Esophagus (tissue), 2 donors: ENCODE data around the gene SAP30L. TPM values are rescaled to one million over a fixed set of nuclear protein-coding genes. Genes with fewer than 3 reads are reported as not detected.

Source experiments
- H3K27ac ChIP-seq, 2 donors: one replicate each; pipeline ENCODE4 v1.5.1; 2013; ENCODE audit warnings: low read depth in 2 of 2, mild to moderate bottlenecking in 2 of 2, inconsistent platforms in 1 of 2, low read length in 1 of 2, moderate library complexity in 1 of 2
- H3K27me3 ChIP-seq, 2 donors: one replicate each; pipeline ENCODE4 v1.6.1; 2013; ENCODE audit warnings: low read length in 2 of 2, control low read depth in 1 of 2, mild to moderate bottlenecking in 1 of 2; ENCODE audit not compliant: insufficient read depth in 2 of 2, control insufficient read depth in 1 of 2
- H3K36me3 ChIP-seq, 2 donors: one replicate each; pipeline ENCODE4 v1.6.1; 2013; ENCODE audit warnings: low read length in 1 of 2; ENCODE audit not compliant: control insufficient read depth in 2 of 2, insufficient read depth in 2 of 2
- H3K4me1 ChIP-seq, 2 donors: one replicate each; pipeline ENCODE4 v1.6.1; 2013; ENCODE audit warnings: low read length in 1 of 2; ENCODE audit not compliant: control insufficient read depth in 2 of 2, insufficient read depth in 2 of 2
- H3K4me3 ChIP-seq, 2 donors: one replicate each; pipeline ENCODE4 v1.5.1; 2013; ENCODE audit warnings: low read length in 2 of 2, mild to moderate bottlenecking in 2 of 2, low read depth in 1 of 2, moderate library complexity in 1 of 2
- H3K9me3 ChIP-seq, 2 donors: one replicate each; pipeline ENCODE4 v1.6.1; 2013; ENCODE audit warnings: mild to moderate bottlenecking in 2 of 2, low read depth in 1 of 2, low read length in 1 of 2, moderate library complexity in 1 of 2; ENCODE audit not compliant: control insufficient read depth in 2 of 2, insufficient read depth in 1 of 2
- WGBS, 2 donors: extraction: QIAGEN DNeasy Blood & Tissue Kit; methylation state at CpG; one replicate each; pipeline ENCODE4 v1.1.7; 2013; 5-methylcytosine and 5-hydroxymethylcytosine counted together
- polyA plus RNA-seq, 2 donors: library from polyadenylated mRNA; stranded (reverse); fragments of 200-250 nt; gene quantifications; one replicate each; pipeline ENCODE4 v1.2.3, GENCODE V29; 2013
- donor health status: healthy with polysubstance abuse.
- donor health status: Bipolar disorder and iron deficiency.

Gene SAP30L
- polyA plus RNA-seq, 2 donors, result 11.8 to 16.3 TPM

DNA sequence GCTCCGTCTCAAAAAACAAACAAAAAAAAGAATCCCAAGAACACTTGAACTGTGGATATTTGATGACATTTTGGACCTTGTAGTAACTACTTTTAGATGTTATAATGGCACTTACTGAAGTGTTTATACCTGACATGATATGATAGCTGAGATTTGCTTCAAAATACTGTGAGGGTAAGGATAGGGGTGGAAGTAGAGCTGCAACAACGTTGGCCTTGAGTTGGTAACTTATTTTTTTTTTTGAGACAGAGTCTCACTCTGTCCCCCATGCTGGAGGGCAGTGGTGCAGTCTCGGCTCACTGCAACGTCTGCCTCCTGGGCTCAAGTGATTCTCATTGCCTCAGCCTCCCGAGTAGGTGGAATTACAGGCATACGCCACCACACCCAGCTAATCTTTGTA lies 30.7 kb upstream of the SAP30L start:
- Histone ChIP-seq H3K4me1 (no peaks in the 10 kb centered on the region), H3K9me3 (no peaks in the 10 kb centered on the region), H3K4me3 (no peak overlapping the region), H3K27ac (no peak overlapping the region), H3K36me3 (peaks cover 0 to 13% of the 10 kb centered on the region in 2 donors), H3K27me3 (no peaks in the 10 kb centered on the region)
- WGBS, 2 donors, result 87 to 88% methylated on average over 6 of the region's 6 CpGs

DNA sequence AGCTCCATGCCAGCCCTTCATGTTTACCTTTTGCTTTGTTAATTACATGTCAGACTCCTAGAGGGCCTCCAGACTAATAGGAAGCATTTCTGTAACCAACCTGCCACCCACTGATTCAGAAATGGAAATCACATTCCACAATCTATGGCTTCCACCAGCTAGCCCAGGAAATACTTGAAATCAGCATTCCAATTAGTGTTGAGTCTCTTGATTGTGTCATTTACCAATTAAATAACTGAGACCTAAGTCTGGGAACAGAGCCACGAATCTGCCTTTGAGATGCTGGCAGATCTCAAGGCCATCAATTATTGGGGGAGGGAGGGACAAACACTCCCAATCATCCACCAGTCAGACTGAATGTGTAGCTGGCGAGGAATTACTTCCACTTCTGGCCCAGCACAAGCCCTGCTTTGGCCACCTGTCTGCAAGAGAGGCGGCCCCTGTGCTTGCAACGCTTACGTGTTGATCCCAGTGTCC lies 27.4 kb upstream of the SAP30L start:
- H3K36me3 ChIP-seq, result peaks cover 0 to 5% of the 10 kb centered on the region in 2 donors
- 79 to 88% methylated on average over 5 of the region's 5 CpGs for WGBS, 2 donors
- H3K27ac ChIP-seq, result no peak overlapping the region
- no peaks in the 10 kb centered on the region for H3K4me1 ChIP-seq
- H3K4me3 ChIP-seq, result no peak overlapping the region
- no peaks in the 10 kb centered on the region for H3K9me3 ChIP-seq
- H3K27me3 ChIP-seq, result no peaks in the 10 kb centered on the region

DNA sequence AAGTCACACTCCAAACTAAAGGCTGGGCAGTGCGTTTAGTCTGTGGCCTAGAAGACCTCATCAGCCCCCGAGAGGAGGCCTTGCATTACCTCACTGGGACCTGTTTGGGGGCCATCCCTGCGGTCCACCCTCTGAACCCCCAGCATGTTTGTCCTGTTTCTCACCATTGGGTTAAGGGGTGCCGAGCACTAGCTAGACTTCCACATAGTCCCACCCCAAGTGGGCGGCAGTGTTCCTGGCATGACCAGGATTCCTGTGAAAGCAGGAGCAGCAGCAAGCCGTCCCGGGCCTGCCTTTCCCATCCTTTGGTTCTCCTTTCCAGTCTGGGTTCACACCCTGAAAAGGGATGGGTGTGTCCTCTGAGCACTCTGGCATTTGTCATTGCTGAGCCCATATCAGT lies 26.6 kb upstream of the SAP30L start:
- Histone ChIP-seq H3K27me3 (no peaks in the 10 kb centered on the region), H3K27ac (no peak overlapping the region), H3K9me3 (no peaks in the 10 kb centered on the region), H3K36me3 (peaks cover 0 to 5% of the 10 kb centered on the region in 2 donors), H3K4me1 (no peaks in the 10 kb centered on the region), H3K4me3 (no peak overlapping the region)
- WGBS, 2 donors, result 88 to 90% methylated on average over 7 of the region's 7 CpGs

DNA sequence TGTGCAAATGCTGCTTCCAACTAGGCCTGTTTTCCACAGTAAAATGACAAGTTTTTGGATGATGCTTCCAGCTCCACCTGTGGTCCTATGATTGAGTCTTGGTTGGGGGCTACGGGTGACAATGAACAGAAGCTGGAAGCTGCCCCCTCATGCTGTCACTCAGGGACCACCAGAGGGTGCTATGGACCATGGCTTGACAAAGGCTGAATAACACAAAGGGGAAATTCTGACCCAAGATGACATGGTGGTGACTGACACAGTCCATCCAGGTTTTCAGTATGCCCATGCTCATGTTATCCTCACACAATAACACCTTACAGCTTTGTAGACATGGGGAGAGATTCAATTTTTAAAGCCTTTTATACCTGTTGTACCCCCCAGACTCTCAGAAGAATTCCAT lies 23.9 kb upstream of the SAP30L start:
- Histone ChIP-seq H3K4me3 (no peak overlapping the region), H3K27ac (no peak overlapping the region), H3K4me1 (no peaks in the 10 kb centered on the region), H3K36me3 (peaks cover 0 to 5% of the 10 kb centered on the region in 2 donors), H3K9me3 (no peaks in the 10 kb centered on the region), H3K27me3 (no peaks in the 10 kb centered on the region)
- 57 to 78% methylated on average over 1 of the region's 1 CpG for WGBS, 2 donors

DNA sequence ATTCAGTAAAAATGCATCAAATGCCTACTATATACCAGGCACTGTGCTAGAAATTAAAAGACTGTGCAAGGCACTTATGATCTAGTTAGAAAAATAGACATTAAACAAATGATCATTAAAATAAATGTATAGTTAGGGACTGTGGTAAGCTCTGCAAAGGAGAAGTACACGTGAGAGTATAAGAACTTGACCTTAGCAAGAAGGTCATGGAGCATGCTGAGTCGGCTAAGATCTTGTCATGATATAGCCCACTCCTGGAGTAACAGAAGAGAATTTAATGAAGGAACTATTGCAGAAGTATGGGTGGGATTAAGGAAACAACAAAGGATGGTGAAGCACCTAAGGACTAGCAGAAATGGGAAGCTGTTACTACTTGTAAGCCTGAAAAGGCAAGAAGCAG lies 23.5 kb upstream of the SAP30L start:
- Histone ChIP-seq H3K27me3 (no peaks in the 10 kb centered on the region), H3K4me3 (no peak overlapping the region), H3K36me3 (peaks cover 0 to 5% of the 10 kb centered on the region in 2 donors), H3K9me3 (no peaks in the 10 kb centered on the region), H3K27ac (no peak overlapping the region), H3K4me1 (no peaks in the 10 kb centered on the region)
- 78 to 89% methylated on average over 2 of the region's 2 CpGs for WGBS, 2 donors

- Histone ChIP-seq H3K4me3 (no peak overlapping the region), H3K4me1 (peaks cover 0 to 3% of the 10 kb centered on the region in 2 donors), H3K27me3 (no peaks in the 10 kb centered on the region), H3K36me3 (no peaks in the 10 kb centered on the region), H3K9me3 (no peaks in the 10 kb centered on the region), H3K27ac (no peak overlapping the region)
- WGBS, 2 donors, result 94 to 97% methylated on average over 3 of the region's 3 CpGs
These were observed 17.6 kb upstream of the SAP30L start for GRCh38 chr5:154428208-154428607.

DNA sequence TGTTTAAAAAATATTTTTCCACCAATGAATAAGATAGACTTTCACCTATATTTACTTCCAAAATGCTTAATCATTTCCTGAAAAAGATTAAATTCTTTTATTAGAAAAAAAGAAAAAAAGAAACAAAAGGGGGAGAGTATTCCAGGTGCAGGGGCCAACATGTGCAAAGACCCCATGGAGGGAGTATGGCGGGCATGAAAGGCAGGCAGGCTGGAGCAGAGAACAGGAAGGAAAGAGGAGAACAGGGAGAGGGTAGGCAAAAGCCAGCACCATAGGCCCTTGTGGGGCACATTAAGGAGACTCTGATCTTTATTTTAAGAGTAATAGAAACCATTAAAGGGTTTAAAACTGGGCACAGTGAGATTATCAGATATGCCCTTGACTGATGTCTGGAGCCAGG lies 16.5 kb upstream of the SAP30L start:
- no peak overlapping the region for H3K27ac ChIP-seq
- H3K36me3 ChIP-seq, result no peaks in the 10 kb centered on the region
- WGBS, 2 donors, result 95 to 100% methylated on average over 1 of the region's 1 CpG
- H3K27me3 ChIP-seq, result no peaks in the 10 kb centered on the region
- H3K4me1 ChIP-seq, result peaks cover 0 to 3% of the 10 kb centered on the region in 2 donors
- no peak overlapping the region for H3K4me3 ChIP-seq
- no peaks in the 10 kb centered on the region for H3K9me3 ChIP-seq

DNA sequence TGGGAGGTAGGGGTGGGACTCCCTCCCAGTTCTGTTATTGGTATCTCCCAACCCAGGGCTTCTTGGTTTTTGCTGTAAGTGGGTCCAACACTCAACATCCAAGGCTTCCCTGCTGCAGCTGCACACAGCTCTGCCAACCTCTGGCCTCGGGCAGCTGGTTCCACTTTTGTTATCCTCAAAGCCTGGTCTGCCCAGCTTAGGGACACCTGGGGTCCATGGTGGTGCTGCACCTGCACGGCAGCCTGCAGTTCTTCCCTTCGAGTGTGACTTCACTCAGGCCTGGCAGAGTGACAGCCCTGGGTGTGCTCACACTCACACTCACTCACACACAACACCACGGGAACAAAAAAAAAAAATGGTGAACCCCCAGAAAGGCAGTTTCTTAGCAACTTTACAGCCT lies 15.3 kb upstream of the SAP30L start:
- H3K4me1 ChIP-seq, result peaks cover 0 to 3% of the 10 kb centered on the region in 2 donors
- H3K4me3 ChIP-seq, result no peak overlapping the region
- H3K27me3 ChIP-seq, result no peaks in the 10 kb centered on the region
- no peaks in the 10 kb centered on the region for H3K9me3 ChIP-seq
- no peak overlapping the region for H3K27ac ChIP-seq
- no peaks in the 10 kb centered on the region for H3K36me3 ChIP-seq
- WGBS, 2 donors, result 60 to 61% methylated on average over 4 of the region's 4 CpGs

GRCh38 chr5:154430961-154431630 lies 14.7 kb upstream of the SAP30L start:
- peaks cover 0 to 2% of the 10 kb centered on the region in 2 donors for H3K36me3 ChIP-seq
- no peaks in the 10 kb centered on the region for H3K27me3 ChIP-seq
- H3K27ac ChIP-seq, result no peak overlapping the region
- H3K4me3 ChIP-seq, result no peak overlapping the region
- H3K9me3 ChIP-seq, result no peaks in the 10 kb centered on the region
- peaks cover 0 to 3% of the 10 kb centered on the region in 2 donors for H3K4me1 ChIP-seq
- 70 to 79% methylated on average over 4 of the region's 4 CpGs for WGBS, 2 donors

DNA sequence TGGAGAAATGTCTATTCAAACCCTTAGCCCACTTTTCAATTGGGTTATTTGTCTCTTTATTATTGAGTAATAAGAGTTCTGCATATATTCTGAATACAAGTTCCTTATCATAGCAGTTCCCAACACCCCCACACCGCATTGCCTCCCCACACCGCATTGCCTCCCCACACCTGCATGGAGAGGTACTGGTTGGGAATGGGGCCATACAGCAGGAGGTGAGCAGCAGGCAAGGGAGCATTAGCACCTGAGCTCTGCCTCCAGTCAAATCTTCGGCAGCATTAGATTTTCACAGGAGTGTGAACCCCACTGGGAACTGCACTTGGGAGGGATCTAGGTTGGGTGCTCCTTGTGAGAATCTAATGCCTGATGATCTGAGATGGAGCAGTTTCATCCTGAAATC lies 10.6 kb upstream of the SAP30L start:
- WGBS, 2 donors, result 98% methylated on average over 3 of the region's 3 CpGs
- Histone ChIP-seq H3K27me3 (no peaks in the 10 kb centered on the region), H3K36me3 (peaks cover 4 to 7% of the 10 kb centered on the region in 2 donors), H3K27ac (no peak overlapping the region), H3K9me3 (no peaks in the 10 kb centered on the region), H3K4me3 (no peak overlapping the region), H3K4me1 (peaks cover 3% of the 10 kb centered on the region in 2 donors)
